ENCODE data around the gene ZBTB39. TPM values are rescaled to one million over a fixed set of nuclear protein-coding genes. Genes with fewer than 3 reads are reported as not detected.
"Not testable (repeated sequence)": the region's sequence is repeated elsewhere in the genome, so short reads cannot be mapped to it uniquely, and the experiment has no call there.

The ZBTB39 gene
- total RNA-seq, 1 donor from 2014 or later = 23.5 TPM

DNA sequence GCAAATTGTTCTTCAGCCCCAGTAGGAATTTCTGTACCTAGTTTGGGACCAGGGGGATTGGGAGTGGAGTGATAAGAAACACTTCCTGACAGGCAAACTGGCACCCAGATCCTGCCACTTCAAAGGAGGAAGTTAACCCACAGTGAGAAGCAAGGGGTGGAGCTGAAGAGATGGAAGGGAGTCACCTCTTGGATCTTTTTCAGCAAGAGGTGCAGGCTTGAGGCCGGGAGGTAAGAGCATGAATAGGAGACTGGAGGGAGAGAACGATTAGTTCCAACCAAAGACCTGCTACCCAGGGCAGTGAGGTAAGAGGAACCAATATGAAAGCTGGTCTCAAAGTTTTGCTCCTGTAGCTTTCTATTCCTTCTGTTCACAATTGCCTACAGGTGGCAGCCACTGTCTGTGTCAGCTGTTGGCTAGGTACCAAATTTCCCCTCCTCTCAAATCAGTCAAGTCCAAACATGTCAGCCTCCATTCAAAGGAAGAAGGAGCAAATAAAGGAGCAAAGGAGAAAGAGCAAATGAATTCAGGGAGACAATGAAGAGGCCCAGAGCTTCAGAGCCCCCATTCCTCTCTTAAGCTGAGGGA lies 24.9 kb upstream of the ZBTB39 start:
- TF ChIP-seq, protein P1, sequence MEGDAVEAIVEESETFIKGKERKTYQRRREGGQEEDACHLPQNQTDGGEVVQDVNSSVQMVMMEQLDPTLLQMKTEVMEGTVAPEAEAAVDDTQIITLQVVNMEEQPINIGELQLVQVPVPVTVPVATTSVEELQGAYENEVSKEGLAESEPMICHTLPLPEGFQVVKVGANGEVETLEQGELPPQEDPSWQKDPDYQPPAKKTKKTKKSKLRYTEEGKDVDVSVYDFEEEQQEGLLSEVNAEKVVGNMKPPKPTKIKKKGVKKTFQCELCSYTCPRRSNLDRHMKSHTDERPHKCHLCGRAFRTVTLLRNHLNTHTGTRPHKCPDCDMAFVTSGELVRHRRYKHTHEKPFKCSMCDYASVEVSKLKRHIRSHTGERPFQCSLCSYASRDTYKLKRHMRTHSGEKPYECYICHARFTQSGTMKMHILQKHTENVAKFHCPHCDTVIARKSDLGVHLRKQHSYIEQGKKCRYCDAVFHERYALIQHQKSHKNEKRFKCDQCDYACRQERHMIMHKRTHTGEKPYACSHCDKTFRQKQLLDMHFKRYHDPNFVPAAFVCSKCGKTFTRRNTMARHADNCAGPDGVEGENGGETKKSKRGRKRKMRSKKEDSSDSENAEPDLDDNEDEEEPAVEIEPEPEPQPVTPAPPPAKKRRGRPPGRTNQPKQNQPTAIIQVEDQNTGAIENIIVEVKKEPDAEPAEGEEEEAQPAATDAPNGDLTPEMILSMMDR (IDR thresholded peaks at IDR 0.05; ENCODE audit: partially characterized antibody, unreplicated experiment) = no peak
- no peak for DNase-seq
- Mint-ChIP-seq H3K4me3 (ENCODE audit: unreplicated experiment) (no peak overlapping the region), H3K36me3 (ENCODE audit: unreplicated experiment) (no peaks in the 10 kb centered on the region), H3K9me3 (ENCODE audit: unreplicated experiment) (no peaks in the 10 kb centered on the region), H3K4me1 (ENCODE audit: low read depth, unreplicated experiment) (peaks cover 21% of the 10 kb centered on the region), H3K27ac (ENCODE audit: unreplicated experiment) (no peak overlapping the region), H3K27me3 (ENCODE audit: unreplicated experiment) (no peaks in the 10 kb centered on the region)

- DNase-seq = no peak
- H3K36me3 Mint-ChIP-seq (ENCODE audit: unreplicated experiment) = no peaks in the 10 kb centered on the region
- no peak overlapping the region for H3K27ac Mint-ChIP-seq (ENCODE audit: unreplicated experiment)
- peaks cover 21% of the 10 kb centered on the region for H3K4me1 Mint-ChIP-seq (ENCODE audit: low read depth, unreplicated experiment)
- peaks cover 2% of the 10 kb centered on the region for H3K27me3 Mint-ChIP-seq (ENCODE audit: unreplicated experiment)
- TF ChIP-seq, protein P1 (IDR thresholded peaks at IDR 0.05; ENCODE audit: partially characterized antibody, unreplicated experiment) = no peak
- no peak overlapping the region for H3K4me3 Mint-ChIP-seq (ENCODE audit: unreplicated experiment)
- H3K9me3 Mint-ChIP-seq (ENCODE audit: unreplicated experiment) = no peaks in the 10 kb centered on the region
These were observed 23.1 kb upstream of the ZBTB39 start for GRCh38 chr12:57029457-57029856.

DNA sequence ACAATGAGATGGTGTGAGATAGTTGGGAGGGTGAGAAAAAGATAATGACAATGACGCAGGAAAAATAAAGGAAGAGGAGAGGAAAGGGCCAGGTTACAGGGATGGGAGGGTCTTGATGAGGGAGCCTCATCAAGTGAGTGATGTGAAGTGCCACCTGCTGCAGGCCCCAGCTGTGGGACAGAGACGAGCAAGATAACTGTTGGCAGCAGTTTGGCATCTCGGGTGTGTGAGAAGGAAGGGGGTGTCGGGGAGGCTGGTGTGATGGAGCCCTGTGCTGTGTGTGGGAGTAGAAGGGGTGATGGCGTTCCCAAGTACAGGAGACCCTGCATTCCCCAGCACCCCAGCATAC lies 21.4 kb upstream of the ZBTB39 start:
- no peak for DNase-seq
- TF ChIP-seq, protein P1 (IDR thresholded peaks at IDR 0.05; ENCODE audit: partially characterized antibody, unreplicated experiment) = no peak
- no peak overlapping the region for H3K4me3 Mint-ChIP-seq (ENCODE audit: unreplicated experiment)
- H3K27me3 Mint-ChIP-seq (ENCODE audit: unreplicated experiment) = peaks cover 5% of the 10 kb centered on the region
- no peaks in the 10 kb centered on the region for H3K9me3 Mint-ChIP-seq (ENCODE audit: unreplicated experiment)
- peaks cover 21% of the 10 kb centered on the region for H3K4me1 Mint-ChIP-seq (ENCODE audit: low read depth, unreplicated experiment)
- peak overlapping the region; percentile 5 for H3K27ac Mint-ChIP-seq (ENCODE audit: unreplicated experiment)
- no peaks in the 10 kb centered on the region for H3K36me3 Mint-ChIP-seq (ENCODE audit: unreplicated experiment)

DNA sequence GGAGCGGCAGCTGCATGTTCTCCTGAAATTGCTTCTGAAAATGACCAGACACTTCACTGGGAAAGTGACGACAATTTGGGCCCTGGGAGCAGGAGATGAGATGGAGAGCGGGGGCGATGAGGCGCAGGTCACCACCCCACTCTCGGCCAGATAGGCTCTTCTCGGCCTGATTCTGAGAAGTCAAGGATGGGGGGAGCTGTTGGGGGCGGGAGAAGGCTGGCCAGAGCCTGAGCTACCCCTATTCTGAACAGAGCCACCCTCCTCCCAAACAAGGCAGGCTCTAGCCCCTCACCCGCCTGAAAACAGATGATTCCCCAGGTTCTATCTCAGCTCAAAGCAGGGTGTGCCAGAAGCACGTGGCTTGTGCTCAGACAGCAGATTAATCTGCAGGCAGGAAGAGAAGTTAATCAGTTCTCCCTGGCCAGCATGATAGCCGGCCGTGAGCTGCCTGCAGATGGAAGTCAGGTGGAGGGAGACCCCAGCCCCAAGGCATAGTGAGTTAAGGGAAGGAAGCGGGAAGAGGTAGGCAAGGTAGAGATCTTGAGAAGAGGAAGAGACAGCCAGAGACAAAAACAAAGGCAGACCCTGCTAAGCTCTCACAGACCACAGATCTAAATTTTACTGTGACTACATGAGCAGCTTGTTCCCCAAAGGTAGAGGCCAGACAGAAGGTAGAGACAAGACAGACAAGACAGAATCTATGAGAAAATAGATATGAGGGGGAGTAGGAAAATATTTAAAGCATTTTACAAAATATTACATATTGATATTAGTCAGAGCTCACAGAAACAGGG lies 20.9 kb upstream of the ZBTB39 start:
- no peaks in the 10 kb centered on the region for H3K9me3 Mint-ChIP-seq (ENCODE audit: unreplicated experiment)
- peaks cover 21% of the 10 kb centered on the region for H3K4me1 Mint-ChIP-seq (ENCODE audit: low read depth, unreplicated experiment)
- H3K27me3 Mint-ChIP-seq (ENCODE audit: unreplicated experiment) = peaks cover 5% of the 10 kb centered on the region
- no peak for DNase-seq
- no peak overlapping the region for H3K27ac Mint-ChIP-seq (ENCODE audit: unreplicated experiment)
- H3K4me3 Mint-ChIP-seq (ENCODE audit: unreplicated experiment) = no peak overlapping the region
- TF ChIP-seq, protein P1 (IDR thresholded peaks at IDR 0.05; ENCODE audit: partially characterized antibody, unreplicated experiment) = no peak
- H3K36me3 Mint-ChIP-seq (ENCODE audit: unreplicated experiment) = no peaks in the 10 kb centered on the region

GRCh38 chr12:57025196-57025595 lies 18.9 kb upstream of the ZBTB39 start:
- TF ChIP-seq, protein P1 (IDR thresholded peaks at IDR 0.05; ENCODE audit: partially characterized antibody, unreplicated experiment) = no peak
- no peak for DNase-seq
- Mint-ChIP-seq H3K4me1 (ENCODE audit: low read depth, unreplicated experiment) (peaks cover 18% of the 10 kb centered on the region), H3K27me3 (ENCODE audit: unreplicated experiment) (peaks cover 5% of the 10 kb centered on the region), H3K27ac (ENCODE audit: unreplicated experiment) (no peak overlapping the region), H3K4me3 (ENCODE audit: unreplicated experiment) (no peak overlapping the region), H3K36me3 (ENCODE audit: unreplicated experiment) (no peaks in the 10 kb centered on the region), H3K9me3 (ENCODE audit: unreplicated experiment) (peaks cover 2% of the 10 kb centered on the region)

DNA sequence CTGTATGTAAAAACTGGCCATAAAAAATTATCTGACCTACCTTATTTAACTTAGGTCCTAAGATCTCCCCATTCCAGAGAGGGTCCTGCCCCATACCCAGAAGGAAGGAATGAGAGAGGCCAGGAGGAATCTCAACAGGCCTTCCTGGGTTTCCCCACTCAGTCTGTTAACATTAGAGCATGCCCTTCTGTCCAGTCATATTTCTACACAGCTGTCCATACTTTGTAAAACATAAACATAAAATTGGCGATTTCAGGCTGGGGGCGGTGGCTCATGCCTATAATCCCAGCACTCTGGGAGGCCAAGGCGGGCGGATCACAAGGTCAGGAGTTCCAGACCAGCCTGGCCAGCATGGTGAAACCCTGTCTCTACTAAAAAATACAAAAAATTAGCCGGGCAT lies 16.0 kb upstream of the ZBTB39 start:
- not testable (repeated sequence) for H3K4me1 Mint-ChIP-seq (ENCODE audit: low read depth, unreplicated experiment); DNase-seq; H3K4me3 Mint-ChIP-seq (ENCODE audit: unreplicated experiment); H3K36me3 Mint-ChIP-seq (ENCODE audit: unreplicated experiment); H3K27me3 Mint-ChIP-seq (ENCODE audit: unreplicated experiment); H3K27ac Mint-ChIP-seq (ENCODE audit: unreplicated experiment); H3K9me3 Mint-ChIP-seq (ENCODE audit: unreplicated experiment)
